Measurements from ENCODE around the gene DNAJB2.
"Not testable (repeated sequence)": the region's sequence is repeated elsewhere in the genome, so short reads cannot be mapped to it uniquely, and the experiment has no call there.

DNAJB2 gene

DNA sequence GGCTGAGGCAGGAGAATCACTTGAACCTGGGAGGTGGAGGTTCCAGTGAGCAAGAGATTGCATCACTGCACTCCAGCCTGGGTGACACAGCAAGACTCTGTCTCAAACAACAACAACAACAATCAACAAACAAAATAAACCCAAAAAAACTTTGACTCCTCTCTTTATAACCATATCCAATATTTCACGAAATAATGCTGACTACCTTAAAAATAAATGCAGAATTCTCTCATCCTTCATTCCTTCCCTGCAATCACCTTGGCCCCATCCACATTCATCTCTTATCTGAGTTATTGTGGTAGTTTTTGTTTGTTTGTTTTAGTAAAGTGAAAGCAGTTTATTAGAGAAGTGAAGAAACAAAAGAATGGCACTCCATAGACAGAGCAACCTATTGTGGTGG is 26.9 kb downstream of the DNAJB2 start:
- no peak for DNase-seq

DNA sequence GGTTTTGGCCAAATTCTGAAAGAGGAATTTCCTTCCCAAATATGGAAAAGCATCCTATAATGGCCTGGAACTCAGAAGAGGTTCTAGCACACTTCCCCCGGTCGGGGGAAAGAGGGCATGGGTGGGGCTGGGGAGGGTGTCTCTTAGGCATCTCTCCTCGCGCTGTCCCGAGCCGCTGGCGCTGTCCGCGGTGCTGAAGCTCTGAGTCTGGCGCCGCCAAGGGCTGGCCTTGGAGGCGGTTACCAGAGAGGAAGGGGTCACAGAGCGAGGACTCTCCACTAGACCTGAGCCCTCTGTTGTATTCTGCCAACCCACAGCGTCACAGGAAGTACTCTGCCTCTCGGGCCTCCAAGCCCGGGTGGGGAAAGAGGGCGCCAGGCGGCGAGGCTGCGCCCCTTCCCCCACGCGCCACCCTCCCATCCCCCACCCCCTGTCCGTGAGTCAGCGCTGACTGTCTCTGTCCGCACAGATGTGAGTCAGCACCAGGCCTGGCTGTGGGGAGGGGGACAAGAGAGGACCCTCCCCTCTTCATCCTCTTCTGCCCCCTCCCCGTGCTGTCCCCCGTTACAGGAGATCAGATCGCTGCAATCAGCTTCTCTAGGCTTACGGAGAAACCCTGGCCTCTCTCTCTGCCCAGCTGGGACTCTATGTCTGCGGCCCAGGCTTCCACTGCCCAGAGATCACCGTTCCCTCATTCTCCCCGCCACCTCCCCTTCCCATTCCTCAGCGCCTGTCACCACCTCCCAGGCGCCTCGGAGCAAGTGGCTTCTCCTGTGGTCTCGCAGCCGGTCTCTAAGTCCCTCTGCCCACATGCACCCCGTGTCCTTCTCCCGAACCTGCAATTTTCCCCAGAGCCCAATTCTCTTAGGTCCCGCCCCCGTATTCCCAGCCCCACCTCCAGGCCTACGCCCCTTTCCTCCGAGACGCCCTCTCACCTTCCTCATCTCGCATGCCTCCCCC is 29.3 kb downstream of the DNAJB2 start:
- DNase-seq: no peak

DNA sequence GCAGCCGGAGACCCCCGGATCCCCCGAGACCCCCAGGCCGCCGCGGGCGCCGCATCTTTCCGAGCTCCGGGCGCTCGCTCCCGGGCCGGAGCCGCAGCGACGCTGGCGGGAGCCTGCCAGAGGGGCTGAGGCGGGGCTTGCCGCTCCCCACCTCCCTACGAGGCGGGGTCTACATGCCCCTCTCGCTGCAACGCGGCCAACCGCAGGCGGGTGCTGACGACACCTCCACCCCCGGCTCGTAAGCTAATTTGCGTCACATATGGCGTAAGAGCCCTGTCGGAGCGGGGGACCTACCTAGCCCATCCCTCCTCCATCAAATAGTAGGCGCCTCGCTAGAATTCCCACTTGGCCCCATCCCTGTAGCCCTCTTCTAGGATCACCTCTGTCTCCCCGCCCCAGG is 30.1 kb downstream of the DNAJB2 start, which contains the start of gene PTPRN:
Gene PTPRN, minus strand, starts transcription at position 124 of the 400 bp plus-strand sequence. Its CDS starts 69 bp downstream, at position 55.
- no peak for DNase-seq

DNA sequence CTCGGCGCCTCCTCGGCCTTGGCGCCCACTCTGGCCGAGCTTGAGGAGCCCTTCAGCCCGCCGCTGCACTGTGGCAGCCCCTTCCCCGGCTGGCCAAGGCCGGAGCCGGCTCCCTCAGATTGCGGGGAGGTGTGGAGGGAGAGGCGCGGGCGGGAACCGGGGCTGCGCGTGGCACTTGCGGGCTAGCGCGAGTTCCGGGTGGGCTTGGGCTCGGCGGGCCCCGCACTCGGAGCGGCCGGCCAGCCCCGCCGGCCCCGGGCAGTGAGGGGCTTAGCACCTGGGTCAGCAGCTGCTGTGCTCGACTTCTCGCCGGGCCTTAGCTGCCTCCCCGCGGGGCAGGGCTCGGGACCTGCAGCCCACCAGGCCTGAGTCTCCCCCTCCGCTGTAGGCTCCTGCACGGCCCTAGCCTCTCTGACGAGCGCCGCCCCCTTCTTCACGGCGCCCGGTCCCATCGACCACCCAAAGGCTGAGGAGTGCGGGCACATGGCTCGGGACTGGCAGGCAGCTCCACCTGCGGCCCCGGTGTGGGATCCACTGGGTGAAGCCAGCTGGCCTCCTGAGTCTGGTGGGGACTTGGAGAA is 33.6 kb downstream of the DNAJB2 start:
- not testable (repeated sequence) for DNase-seq

DNA sequence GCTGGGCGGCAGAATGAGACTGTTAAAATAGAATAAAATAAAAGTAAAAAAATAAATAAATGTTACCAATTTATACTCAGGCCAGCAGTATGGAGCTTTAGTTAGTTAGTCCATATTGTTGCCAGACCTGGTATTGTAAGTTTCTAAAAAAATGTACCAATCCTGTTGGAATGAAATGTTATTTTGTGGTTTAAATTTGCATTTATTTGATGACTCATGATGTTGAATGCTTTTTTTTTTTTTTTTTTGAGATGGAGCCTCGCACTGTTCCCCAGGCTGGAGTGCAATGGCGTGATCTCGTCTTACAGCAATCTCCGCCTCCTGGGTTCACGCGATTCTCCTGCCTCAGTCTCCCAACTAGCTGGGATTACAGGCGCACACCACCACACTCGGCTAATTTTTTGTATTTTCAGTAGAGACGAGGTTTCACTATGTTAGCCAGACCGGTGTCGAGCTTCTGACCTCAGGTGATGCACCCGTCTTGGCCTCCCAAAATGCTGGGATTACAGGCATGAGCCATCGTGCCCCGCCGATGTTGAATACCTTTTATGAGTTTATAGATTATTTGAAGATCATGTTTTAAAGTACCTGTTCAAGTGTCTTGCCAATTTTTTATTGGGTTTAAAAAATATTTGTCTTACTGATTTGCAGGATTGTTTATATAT is 35.8 kb downstream of the DNAJB2 start:
- DNase-seq: no peak

DNA sequence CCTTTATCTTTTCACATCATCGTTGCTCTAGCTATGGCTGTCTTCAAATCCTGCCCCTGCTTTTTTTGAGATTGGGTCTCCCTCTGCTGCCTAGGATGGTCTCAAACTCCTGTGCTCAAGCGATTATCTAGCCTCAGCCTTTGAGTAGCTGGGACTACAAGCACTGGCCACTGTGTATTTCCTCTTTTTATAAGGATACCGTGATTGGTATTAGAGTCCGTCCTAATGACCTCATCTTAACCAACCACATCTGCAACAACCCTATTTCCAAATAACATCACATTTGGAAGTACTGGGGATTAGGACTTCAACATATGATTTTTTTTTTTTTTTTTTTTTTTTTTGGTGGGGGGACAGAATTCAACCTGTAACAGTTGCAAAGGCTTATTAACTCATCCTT is 44.3 kb downstream of the DNAJB2 start:
- DNase-seq: no peak

DNA sequence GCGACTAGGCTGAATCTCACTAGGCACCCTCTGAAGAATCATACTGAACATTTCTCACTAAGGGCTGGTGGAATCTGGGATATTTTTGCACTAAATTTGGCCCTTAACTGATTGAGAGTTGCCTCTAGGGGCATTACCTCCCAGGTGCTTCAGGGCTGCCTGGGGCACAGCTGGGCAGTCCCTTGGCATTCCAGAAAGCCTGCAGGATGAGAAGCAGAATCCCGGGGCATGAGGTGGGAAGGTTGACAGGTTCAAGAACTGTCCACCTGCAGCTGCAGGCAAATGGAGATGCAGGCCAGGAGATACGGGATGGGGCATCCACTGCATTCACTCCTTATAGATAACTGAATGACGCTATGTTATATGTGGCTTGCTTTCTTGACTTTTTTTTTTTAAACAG is 46.0 kb downstream of the DNAJB2 start:
- DNase-seq: no peak

DNA sequence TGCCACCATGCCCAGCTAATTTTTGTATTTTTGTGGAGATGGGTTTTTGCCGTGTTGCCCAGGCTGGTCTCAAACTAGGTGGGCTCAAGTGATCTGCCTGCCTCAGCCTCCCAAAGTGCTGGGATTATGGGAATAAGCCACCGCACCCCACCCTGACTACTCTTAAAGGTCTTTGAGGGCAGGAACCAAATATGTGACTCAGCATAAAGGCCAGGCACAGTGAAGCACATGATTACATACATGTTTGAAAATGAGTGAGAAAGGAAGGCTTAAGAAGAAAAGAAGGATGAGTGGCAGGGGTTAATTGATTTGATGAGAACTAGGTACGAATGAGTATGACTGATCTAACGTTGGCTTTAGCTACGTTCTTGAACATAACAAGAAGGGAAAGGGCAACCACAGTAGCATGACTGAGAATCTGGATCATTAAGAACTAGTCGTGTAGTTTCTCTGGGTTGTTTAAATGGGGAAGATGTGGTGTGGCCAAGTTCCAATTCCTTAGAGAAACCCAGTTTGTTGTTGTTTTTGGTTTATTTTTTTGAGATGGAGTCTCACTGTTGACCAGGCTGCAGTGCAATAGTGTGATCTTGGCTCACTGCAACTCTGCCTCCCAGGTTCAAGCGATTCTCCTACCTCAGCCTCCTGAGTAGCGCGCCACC is 46.6 kb downstream of the DNAJB2 start:
- DNase-seq: no peak

DNA sequence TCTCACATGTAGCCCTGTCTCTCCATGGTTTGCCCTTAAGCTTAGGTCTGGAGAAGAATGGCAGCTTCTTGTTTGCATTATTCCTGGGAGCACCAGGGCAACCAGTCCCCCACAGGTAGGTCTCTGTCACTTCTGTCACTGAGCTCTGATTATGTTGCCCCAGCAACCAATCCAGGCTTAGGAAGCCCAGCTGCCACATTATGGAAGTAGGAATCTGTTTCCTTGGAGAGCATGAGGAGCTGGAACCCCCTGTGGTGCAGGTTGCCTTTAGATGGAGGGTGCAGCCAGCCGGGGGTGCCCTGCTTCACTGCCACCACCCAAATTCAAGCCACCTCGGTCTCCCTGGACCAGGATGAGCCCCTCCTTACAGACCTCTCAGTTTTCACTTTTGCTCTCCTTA is 48.6 kb downstream of the DNAJB2 start:
- DNase-seq: no peak

DNA sequence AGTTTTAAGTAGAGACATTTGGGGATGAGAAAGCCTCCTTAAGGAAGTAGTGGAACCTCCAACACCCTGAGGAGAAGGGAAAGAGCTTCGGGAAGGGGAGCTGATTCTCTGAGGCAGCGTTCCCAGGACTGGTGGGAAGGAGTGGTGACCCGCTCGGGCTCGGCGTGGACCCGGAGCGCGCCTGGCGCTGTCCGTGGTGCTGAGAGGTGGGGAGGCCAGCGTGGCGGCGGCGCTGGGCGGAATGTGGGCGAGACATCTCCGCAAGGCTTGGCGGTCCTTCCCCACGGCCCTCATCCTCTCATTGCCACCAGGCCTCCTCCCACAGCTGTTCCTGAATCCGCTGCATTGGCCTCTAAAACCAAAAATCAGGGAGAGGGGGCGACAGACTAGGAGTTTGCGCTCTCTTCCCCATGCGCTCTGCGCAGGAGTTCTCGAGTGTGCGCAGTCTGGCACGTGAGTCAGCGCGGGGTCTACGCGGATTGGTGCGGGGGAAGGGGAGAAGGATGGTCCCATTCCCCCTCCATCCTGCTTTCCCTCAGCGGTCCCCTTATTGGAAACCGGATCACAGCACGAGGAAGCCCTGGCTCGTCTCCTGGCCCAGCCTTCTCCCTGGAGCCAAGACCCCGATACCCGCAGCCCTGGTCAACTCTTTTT is 52.5 kb downstream of the DNAJB2 start:
- DNase-seq: no peak

DNA sequence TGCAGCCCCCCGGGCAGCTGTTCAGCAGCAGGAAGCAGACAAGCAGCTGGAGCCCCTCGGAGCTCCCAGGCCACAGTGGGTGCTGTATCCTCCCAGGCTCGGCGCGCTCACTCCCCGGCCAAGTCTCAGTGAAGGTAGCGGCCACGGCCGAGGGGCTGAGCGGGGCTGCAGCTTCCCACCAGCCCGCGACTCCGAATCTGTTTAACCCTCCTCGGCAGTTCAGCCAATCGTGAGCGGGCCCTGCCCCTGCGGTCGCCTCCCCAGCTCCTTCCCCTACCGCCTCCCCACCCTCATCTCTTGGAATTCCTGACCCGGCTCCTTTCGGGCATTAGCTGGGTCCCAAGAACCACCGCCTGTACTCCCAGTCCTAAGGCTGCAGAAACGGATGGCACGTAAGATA is 53.4 kb downstream of the DNAJB2 start, which contains the start of gene RESP18:
Gene RESP18, minus strand, starts transcription at position 203 of the 400 bp plus-strand sequence.
- DNase-seq: no peak

DNA sequence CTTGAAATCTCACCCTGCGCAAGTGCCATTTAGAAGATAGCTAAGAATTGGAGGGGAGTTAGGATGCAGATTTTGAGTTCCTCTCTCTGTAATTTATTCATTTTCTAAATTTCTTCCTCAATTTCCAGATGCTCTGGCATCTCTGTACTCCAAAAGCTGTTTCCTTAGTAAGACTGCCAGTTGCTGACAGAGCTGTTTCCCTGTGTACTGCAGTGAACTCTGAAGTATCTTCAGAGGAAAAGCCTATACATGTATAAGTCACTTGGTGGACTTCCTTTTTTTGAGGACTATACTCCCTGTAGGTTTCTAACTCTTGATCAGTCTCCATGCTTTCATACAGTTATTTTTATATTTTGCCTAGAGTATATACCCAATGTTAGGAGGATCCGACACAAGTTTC is 54.9 kb downstream of the DNAJB2 start:
- no peak for DNase-seq

DNA sequence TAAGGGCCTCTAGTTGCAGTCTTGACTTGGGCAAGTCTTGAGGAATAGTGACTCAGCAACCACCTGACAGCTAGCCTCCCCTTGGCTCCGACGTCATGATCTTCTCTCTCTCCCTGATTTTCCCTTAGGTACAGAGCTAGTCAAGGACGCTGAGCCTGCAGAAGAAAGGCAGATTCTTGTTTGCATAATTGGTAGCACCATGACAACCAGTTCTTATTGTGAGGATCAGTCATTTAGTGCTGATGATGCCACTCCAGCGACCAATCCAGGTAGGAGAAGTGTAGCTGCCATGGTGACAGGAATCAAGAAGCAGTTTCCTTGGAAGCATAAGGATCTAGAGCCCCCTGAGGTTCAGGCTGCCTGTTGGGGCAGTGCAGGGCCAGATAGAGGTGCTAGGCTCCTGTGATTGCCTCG is 56.2 kb downstream of the DNAJB2 start:
- DNase-seq: no peak
